Neural progenitor cell (in vitro differentiated cells): Measurements from ENCODE around the gene DCHS1. TPM values are rescaled to one million over a fixed set of nuclear protein-coding genes. Genes with fewer than 3 reads are reported as not detected.
A peak's percentile ranks its signal among the peaks of the same experiment; 100 is the strongest.

Source experiments
- DNase-seq: peaks from one replicate; pipeline ENCODE4 v3.0.0-alpha.2; 2016; ENCODE audit warnings: low spot score
- H2AFZ ChIP-seq: fragments of 200-600 bp; sonication (generic); replicated peaks from 2 replicates; pipeline ENCODE4 v1.6.1; 2016; ENCODE audit warnings: antibody characterized with exemption
- H3F3A ChIP-seq: fragments of 200-600 bp; sonication (generic); 2 replicates; pipeline ENCODE4 v1.6.1; 2016; ENCODE audit warnings: antibody characterized with exemption, low read depth
- H3K27ac ChIP-seq: fragments of 200-600 bp; sonication (generic); 2 replicates; pipeline ENCODE4 v1.5.1; 2016; ENCODE audit warnings: mild to moderate bottlenecking
- H3K27me3 ChIP-seq: fragments of 200-600 bp; sonication (generic); 2 replicates; pipeline ENCODE4 v1.6.1; 2016; ENCODE audit warnings: mild to moderate bottlenecking, moderate library complexity
- H3K36me3 ChIP-seq: fragments of 200-600 bp; sonication (generic); 2 replicates; pipeline ENCODE4 v1.5.1; 2016
- H3K4me1 ChIP-seq: fragments of 200-600 bp; sonication (generic); 2 replicates; pipeline ENCODE4 v1.6.1; 2016; ENCODE audit warnings: mixed run types
- H3K4me2 ChIP-seq: fragments of 200-600 bp; sonication (generic); 2 replicates; pipeline ENCODE4 v1.6.1; 2016
- H3K4me3 ChIP-seq: fragments of 200-600 bp; sonication (generic); 2 replicates; pipeline ENCODE4 v1.5.1; 2016
- H3K79me2 ChIP-seq: fragments of 200-600 bp; sonication (generic); 2 replicates; pipeline ENCODE4 v1.6.1; 2016; ENCODE audit warnings: low read depth
- H3K9ac ChIP-seq: fragments of 200-600 bp; sonication (generic); 2 replicates; pipeline ENCODE4 v1.6.1; 2016
- H3K9me3 ChIP-seq: fragments of 200-600 bp; sonication (generic); 2 replicates; pipeline ENCODE4 v1.5.1; 2016; ENCODE audit warnings: low read depth
- H4K20me1 ChIP-seq: fragments of 200-600 bp; sonication (generic); 2 replicates; pipeline ENCODE4 v1.6.1; 2016; ENCODE audit warnings: low read depth
- H3K27ac Mint-ChIP-seq: 3 replicates; pipeline ENCODE4 v1.8.0; 2021; ENCODE audit warnings: mixed read lengths
- H3K27me3 Mint-ChIP-seq: 2 replicates; pipeline ENCODE4 v1.8.0; 2022; ENCODE audit warnings: low read depth, mild to moderate bottlenecking, inconsistent platforms, moderate library complexity, mixed read lengths; ENCODE audit not compliant: insufficient read depth
- H3K36me3 Mint-ChIP-seq: 3 replicates; pipeline ENCODE4 v1.8.0; 2021; ENCODE audit warnings: mixed read lengths
- H3K4me1 Mint-ChIP-seq: 3 replicates; pipeline ENCODE4 v1.8.0; 2021; ENCODE audit warnings: mixed read lengths
- H3K4me3 Mint-ChIP-seq: 3 replicates; pipeline ENCODE4 v1.8.0; 2021; ENCODE audit warnings: mild to moderate bottlenecking, moderate library complexity, mixed read lengths
- H3K9me3 Mint-ChIP-seq: 3 replicates; pipeline ENCODE4 v1.8.0; 2020; ENCODE audit warnings: mixed read lengths
- CTCF ChIP-seq: fragments of 200-600 bp; sonication (generic); IDR thresholded peaks from 2 replicates; pipeline ENCODE4 v1.5.1; 2017; ENCODE audit warnings: antibody characterized with exemption, mild to moderate bottlenecking
- EZH2 ChIP-seq: fragments of 200-600 bp; sonication (generic); IDR thresholded peaks from 2 replicates; pipeline ENCODE4 v1.6.1; 2017; ENCODE audit warnings: antibody characterized with exemption, mild to moderate bottlenecking, moderate library complexity
- EZH2phosphoT487 ChIP-seq: fragments of 200-600 bp; sonication (generic); IDR thresholded peaks from 2 replicates; pipeline ENCODE4 v1.6.1; 2017; ENCODE audit warnings: antibody characterized with exemption
- total RNA-seq: library from RNA; depleted of rRNA; stranded (reverse); fragments of >200 nt; gene quantifications from 2 replicates; pipeline ENCODE4 v1.2.3, GENCODE V29; 2015; ENCODE audit warnings: low replicate concordance

Gene DCHS1
- total RNA-seq, 1 donor from 2014 or later = 4.5 TPM

GRCh38 chr11:6619004-6619745 is 36.4 kb downstream of the DCHS1 start, which contains the start of gene TPP1:
TSS of gene TPP1 (minus strand) at chr11:6619422. CDS start at chr11:6619400, 22 bp downstream.
- Mint-ChIP-seq H3K36me3 (peaks cover 7% of the 10 kb centered on the region), H3K27me3 (no peaks in the 10 kb centered on the region), H3K4me1 (no peaks in the 10 kb centered on the region), H3K4me3 (no peak within 1 kb of the TSS), H3K9me3 (no peaks in the 10 kb centered on the region), H3K27ac (no peak within 1 kb of the TSS)
- peaks cover 4% of the 10 kb centered on the region for H3K79me2 ChIP-seq
- H3F3A ChIP-seq = peaks cover 11% of the 10 kb centered on the region
- H3K9me3 ChIP-seq = no peaks in the 10 kb centered on the region
- H3K36me3 ChIP-seq = no peaks in the 10 kb centered on the region
- H3K27me3 ChIP-seq = no peaks in the 10 kb centered on the region
- TF ChIP-seq EZH2 (no peak), EZH2phosphoT487 (no peak), CTCF (no peak)
- DNase-seq = peak; percentile 96
- H3K4me1 ChIP-seq = peaks cover 20% of the 10 kb centered on the region
- H3K4me3 ChIP-seq = peak within 1 kb of the TSS; percentile 70
- peak within 1 kb of the TSS; percentile 63 for H2AFZ ChIP-seq
- H3K27ac ChIP-seq = no peak within 1 kb of the TSS
- H4K20me1 ChIP-seq = no peaks in the 10 kb centered on the region
- H3K4me2 ChIP-seq = peak within 1 kb of the TSS; percentile 93
- H3K9ac ChIP-seq = peak within 1 kb of the TSS; percentile 65

GRCh38 chr11:6618117-6619003 is 37.2 kb downstream of the DCHS1 start:
- no peak overlapping the region for H3K27ac Mint-ChIP-seq
- H3K4me3 ChIP-seq = peak overlapping the region; percentile 70
- no peaks in the 10 kb centered on the region for H3K27me3 ChIP-seq
- H3K27me3 Mint-ChIP-seq = no peaks in the 10 kb centered on the region
- DNase-seq = no peak
- H3K79me2 ChIP-seq = peaks cover 4% of the 10 kb centered on the region
- H3K36me3 ChIP-seq = no peaks in the 10 kb centered on the region
- H4K20me1 ChIP-seq = no peaks in the 10 kb centered on the region
- no peaks in the 10 kb centered on the region for H3K9me3 Mint-ChIP-seq
- H3K9ac ChIP-seq = peak overlapping the region; percentile 65
- peak overlapping the region; percentile 93 for H3K4me2 ChIP-seq
- H3K9me3 ChIP-seq = no peaks in the 10 kb centered on the region
- H3K4me3 Mint-ChIP-seq = no peak overlapping the region
- no peak for TF ChIP-seq EZH2
- no peak for TF ChIP-seq CTCF
- TF ChIP-seq EZH2phosphoT487 = no peak
- H3F3A ChIP-seq = peaks cover 17% of the 10 kb centered on the region
- H2AFZ ChIP-seq = peak overlapping the region; percentile 54
- H3K4me1 Mint-ChIP-seq = no peaks in the 10 kb centered on the region
- H3K36me3 Mint-ChIP-seq = peaks cover 6% of the 10 kb centered on the region
- H3K27ac ChIP-seq = no peak overlapping the region
- peaks cover 20% of the 10 kb centered on the region for H3K4me1 ChIP-seq

- H2AFZ ChIP-seq = no peak overlapping the region
- peaks cover 4% of the 10 kb centered on the region for H3K79me2 ChIP-seq
- no peaks in the 10 kb centered on the region for H4K20me1 ChIP-seq
- Mint-ChIP-seq H3K4me3 (peak overlapping the region; percentile 19), H3K9me3 (no peaks in the 10 kb centered on the region), H3K27me3 (no peaks in the 10 kb centered on the region), H3K4me1 (no peaks in the 10 kb centered on the region), H3K36me3 (peaks cover 6% of the 10 kb centered on the region), H3K27ac (no peak overlapping the region)
- H3K9ac ChIP-seq = no peak overlapping the region
- H3K9me3 ChIP-seq = no peaks in the 10 kb centered on the region
- H3K36me3 ChIP-seq = no peaks in the 10 kb centered on the region
- no peak overlapping the region for H3K27ac ChIP-seq
- H3K4me3 ChIP-seq = no peak overlapping the region
- H3F3A ChIP-seq = peaks cover 27% of the 10 kb centered on the region
- no peak for TF ChIP-seq EZH2phosphoT487
- no peak for TF ChIP-seq EZH2
- TF ChIP-seq CTCF = no peak
- no peak overlapping the region for H3K4me2 ChIP-seq
- H3K27me3 ChIP-seq = no peaks in the 10 kb centered on the region
- H3K4me1 ChIP-seq = peaks cover 26% of the 10 kb centered on the region
- no peak for DNase-seq
These were observed 38.3 kb downstream of the DCHS1 start for GRCh38 chr11:6617315-6617781.
